ENCODE results near the gene ANKRD26.

ANKRD26 gene

GRCh38 chr10:27019827-27020226 lies 80.5 kb downstream of the ANKRD26 start:
- no peak for DNase-seq

- DNase-seq: no peak
Observed at GRCh38 chr10:26997610-26998009, 102.7 kb downstream of the ANKRD26 start.

- no peak for DNase-seq
Observed at GRCh38 chr10:26994743-26995142, 105.6 kb downstream of the ANKRD26 start.

DNA sequence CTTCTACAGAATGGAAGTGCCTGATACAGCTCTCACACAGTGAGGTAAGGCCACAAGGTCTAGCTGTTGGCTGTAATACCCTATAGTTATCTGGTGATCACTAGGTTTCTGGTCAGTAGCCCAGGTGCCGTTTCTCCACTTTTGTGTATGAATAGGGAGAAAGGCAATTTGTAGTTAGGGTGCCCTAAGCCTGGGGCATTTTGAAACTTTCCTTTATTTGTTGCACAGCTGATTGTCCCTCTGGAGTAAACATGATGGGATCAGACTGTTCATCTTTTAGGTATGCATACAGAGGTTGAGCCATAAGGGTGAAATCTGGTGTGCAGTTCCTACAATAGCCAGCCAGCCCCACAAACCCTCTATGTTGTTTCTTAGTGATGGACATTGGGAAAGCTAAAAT lies 112.4 kb downstream of the ANKRD26 start:
- no peak for DNase-seq

DNA sequence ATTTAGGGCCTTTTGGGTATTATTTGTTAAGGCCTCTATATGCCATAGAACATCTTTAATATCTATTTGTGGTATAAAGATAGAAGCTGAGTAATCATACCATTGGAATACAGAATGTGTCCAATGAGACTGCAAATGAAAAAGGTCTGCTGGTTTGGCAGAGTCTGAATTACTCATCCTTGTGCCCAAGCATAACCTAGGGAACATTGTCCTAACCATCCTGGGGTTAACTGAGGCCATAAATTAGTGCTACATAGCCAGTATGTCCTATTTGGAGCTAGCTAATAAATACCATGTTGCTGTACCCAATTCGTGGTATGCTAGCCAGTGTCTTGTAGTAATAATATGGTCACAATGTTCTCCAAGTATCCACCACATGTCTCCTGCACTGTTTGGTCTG lies 117.1 kb downstream of the ANKRD26 start:
- no peak for DNase-seq

DNA sequence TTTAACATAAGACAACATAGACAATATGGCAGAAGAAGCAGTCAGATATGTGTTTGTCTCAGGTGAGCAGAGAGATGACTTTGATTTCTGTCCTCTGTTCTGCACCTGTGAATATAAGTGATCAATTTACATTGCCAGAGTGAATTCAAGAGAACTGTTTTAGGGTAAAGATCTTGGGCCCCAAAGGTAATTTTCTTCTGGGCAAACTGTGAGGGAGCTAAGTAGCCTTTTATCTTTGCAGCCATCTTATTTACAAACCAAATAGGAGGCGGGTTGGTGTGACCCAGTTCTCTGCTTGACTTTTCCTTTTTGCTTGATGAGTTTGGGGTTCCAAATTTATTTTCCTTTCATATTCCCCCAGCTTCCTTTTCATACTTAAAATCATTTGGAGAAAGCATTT lies 118.2 kb downstream of the ANKRD26 start:
- DNase-seq: no peak

DNA sequence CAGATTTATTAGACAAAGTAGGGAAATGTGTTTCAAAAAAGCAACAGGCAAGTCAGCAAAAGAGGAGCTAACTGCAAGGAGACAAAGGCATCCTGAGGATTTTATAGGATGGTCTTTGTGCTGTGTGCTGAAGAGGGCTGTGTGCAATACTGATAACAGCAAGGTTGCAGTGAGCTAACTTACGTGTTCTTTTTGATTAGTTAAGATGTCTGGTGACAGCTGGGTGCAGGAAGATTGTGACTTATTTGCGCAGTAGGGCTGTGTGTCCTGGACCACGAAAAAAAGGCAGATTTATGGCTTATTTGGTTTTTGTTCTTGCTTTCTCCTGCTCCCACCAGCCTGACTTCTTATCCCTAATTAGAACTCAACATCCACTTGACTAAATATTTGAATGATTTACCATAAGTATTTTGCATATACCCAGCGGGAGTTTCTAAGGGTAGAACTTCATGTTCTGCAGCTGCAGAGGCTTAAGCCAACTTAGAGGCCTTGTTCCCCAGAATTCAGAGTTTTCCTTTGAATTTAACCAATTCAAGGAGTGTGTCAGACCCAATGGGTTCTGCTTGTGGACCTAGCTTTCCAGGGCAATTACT lies 119.0 kb downstream of the ANKRD26 start:
- DNase-seq: no peak

DNA sequence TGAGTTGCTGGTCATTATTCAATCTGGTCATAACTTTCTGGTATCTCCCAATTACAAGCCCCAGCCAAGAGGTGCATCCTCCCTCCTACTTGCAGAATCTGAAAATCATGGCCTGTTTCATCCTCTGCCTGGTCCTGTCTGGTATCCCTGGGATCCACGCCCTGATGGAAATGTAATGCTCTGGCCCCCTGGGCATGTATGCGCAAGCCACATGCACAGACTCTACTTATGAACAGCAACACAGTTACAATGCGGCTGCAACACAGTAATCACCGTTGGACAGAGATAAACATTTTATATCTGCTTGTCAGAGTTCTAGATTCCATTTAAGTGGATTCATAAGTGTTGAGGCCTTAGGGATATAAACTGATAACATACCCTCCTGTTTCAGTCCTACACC lies 121.8 kb downstream of the ANKRD26 start:
- no peak for DNase-seq

GRCh38 chr10:26977635-26978034 lies 122.7 kb downstream of the ANKRD26 start:
- no peak for DNase-seq

DNA sequence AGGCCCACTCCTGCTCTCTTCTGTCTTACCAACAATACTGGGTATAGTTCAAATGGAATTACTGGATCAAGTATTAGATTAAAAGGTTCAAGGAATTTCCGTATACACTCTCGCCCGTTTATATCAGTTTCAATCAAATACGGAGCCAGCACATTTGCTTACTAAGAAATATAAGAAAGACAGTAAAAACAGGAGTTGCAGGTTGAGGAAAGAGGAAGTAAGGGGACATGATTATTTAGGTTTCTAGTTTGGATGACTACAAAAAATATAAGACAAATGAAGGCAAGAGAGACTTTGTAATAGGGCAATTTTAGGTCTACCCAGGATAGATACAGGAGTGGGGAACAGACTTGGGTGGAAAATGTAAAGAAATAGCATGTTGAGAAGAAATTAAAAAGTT lies 129.6 kb downstream of the ANKRD26 start:
- DNase-seq: no peak

- DNase-seq: no peak
Observed at GRCh38 chr10:26969145-26969926, 131.0 kb downstream of the ANKRD26 start.

GRCh38 chr10:26962835-26963234 lies 137.5 kb downstream of the ANKRD26 start:
- no peak for DNase-seq

- DNase-seq: no peak
Observed at GRCh38 chr10:26960308-26960707, 140.0 kb downstream of the ANKRD26 start.

- no peak for DNase-seq
Observed at GRCh38 chr10:26959841-26960240, 140.5 kb downstream of the ANKRD26 start.

All from DMS153 (cell line).